HG02571 (cell line): Measurements from ENCODE around the gene MYO5B.
"Not testable (repeated sequence)": the region's sequence is repeated elsewhere in the genome, so short reads cannot be mapped to it uniquely, and the experiment has no call there.

Experiments used
- ATAC-seq: cut with Tn5 transposase; IDR thresholded peaks from one replicate; pipeline ENCODE4 v1.9.1; 2021; ENCODE audit warnings: mild to moderate bottlenecking, moderate library complexity; ENCODE audit not compliant: unreplicated experiment

MYO5B gene

DNA sequence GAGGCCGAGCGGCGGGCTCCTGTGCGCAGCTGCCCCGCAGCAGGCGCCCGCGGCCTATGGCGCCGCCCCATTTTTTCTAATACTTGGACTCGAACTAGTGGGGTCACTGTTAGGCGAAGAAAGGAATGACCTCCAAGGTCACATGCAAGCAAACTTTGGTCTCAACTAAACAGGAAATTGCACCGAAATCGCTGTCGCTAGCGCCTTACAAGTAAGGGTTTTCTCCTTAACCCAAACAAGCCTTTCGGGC, 382.0 kb downstream of the MYO5B start:
- peak; percentile 27 for ATAC-seq

DNA sequence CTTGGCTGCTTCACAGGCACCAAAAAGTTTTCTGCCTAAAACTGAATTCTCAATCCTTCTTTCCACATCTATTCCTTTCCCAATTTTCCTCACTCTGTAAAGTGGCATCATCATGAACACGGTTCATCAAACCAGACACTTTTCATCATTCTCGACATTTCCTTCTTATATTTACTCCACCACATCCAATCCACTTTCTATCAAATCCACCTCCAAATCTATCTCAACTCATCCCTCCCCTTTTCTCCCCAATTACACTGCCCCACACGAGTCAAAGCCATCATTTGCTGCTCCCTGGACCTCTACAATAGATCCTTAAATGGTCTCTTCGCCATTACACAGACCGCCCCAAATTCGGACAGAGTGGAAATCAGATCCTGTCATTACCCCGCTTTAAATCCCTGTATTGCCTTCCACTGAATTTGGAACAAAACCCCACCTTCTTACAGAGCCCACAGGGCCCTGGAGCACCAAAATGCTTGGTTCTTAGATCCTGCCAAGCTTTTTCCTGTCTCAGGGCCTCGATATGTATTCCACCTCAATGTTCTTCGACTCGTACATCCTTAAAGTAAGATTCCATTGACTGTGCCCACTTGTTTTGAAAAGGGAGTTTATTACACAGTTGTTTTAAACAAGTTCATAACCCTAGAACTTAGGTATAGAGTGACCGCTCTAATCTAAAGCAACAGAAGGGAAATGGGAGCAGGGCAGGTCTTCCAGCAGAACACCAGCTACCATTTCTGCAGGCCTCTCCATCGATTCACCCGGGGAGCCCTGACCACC, 382.5 kb downstream of the MYO5B start:
- no peak for ATAC-seq

DNA sequence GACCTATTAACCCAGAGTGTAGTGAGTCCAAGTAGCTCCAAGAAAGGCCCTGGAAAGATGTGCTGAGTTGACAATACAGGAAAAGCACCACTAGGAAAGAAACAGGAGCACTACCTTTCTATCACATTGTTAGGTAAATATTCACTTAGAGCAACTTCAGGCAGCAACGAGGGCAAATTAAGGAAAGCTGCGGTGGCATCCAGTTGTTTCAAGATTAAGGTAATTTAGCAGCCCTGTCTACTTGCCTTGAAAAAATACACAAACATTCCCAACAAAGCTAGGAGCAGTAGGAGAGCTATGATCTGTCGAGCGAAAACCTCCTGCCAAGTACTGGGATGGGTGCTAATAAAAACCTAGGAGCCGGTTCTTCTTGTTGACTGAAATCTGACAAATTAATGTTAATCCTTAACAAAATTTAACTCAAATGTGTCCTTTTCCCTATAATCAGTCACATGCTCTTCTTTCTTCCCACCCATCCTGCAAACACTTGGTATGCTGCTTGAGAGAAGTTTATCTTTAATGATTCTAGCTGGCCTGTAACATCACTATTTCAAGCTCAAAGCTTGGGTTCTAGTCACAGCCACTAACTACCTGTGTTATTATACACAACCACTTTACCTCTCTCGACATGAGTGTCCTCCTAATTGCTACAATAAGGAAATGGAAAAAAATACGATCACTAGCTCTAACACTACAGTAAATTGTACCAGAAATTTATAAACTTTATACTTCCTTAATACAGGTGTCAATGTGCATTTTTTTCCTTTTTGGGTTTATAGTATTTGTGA, 383.6 kb downstream of the MYO5B start:
- ATAC-seq = no peak

DNA sequence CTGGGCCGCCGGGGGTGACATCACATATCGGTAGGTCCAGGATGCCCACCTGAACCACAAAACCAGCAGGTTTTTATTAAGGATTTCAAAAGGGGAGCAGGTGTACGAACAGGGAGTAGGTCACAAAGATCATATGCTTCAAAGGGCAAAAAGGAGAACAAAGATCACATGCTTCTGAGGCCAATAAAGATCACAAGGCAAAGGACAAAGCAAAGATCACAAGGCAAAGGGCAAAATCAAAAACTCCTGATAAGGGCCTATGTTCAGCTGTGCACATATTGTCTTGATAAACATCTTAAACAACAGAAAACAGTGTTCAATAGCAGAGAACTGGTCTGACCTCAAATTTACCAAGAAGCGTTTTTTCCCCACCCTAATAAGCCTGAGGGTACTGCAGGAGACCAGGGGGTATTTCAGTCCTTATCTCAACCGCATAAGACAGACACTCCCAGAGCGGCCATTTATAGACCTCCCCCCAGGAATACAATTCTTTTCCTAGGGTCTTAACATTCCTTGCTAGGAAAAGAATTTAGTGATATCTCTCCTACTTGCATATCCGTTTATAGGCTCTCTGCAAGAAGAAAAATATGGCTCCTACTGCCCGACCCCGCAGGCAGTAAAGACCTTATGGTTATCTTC, 386.3 kb downstream of the MYO5B start:
- ATAC-seq = not testable (repeated sequence)

DNA sequence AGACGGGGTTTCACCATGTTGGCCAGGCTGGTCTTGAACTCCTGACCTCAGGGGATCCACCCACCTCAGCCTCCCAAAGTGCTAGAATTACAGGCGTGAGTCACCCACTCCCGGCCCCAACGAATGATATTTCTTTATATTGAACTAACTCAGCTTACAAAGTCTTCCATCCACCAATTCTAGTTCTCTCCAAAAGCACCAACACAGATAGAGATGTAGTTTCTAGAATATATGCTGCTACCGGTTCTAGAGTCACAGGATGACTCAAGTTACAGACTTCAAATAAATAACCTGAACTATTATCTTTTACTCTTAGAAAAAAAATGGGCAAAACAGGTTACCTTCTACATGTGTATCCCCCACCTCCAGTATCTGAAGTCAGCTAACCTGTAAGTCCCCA, 390.9 kb downstream of the MYO5B start:
- no peak for ATAC-seq

DNA sequence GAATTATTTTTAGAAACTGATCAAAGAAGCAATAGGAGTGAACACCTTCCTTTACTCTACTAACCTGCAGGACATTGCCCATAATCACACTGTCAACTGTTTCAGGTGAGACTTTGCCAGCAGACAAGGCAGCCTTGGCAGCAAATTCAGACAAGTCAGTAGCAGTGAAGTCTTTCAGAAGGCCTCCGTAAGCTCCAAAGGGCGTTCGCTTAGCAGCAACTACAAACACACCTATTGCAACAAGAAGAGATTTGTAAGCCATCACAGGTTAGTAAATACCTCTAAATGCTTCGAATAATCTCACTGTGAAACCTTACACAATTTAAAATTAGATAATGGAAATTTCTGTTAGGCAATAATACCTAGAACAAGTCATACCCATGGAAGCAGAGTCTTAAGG, 392.3 kb downstream of the MYO5B start:
- ATAC-seq = no peak

DNA sequence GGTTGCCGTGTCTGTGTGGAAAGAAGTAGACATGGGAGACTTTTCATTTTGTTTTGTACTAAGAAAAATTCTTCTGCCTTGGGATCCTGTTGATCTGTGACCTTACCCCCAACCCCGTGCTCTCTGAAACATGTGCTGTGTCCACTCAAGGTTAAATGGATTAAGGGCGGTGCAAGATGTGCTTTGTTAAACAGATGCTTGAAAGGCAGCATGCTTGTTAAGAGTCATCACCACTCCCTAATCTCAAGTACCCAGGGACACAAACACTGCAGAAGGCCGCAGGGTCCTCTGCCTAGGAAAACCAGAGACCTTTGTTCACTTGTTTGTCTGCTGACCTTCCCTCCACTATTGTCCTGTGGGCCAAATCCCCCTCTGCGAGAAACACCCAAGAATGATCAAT, 394.5 kb downstream of the MYO5B start:
- ATAC-seq = not testable (repeated sequence)

DNA sequence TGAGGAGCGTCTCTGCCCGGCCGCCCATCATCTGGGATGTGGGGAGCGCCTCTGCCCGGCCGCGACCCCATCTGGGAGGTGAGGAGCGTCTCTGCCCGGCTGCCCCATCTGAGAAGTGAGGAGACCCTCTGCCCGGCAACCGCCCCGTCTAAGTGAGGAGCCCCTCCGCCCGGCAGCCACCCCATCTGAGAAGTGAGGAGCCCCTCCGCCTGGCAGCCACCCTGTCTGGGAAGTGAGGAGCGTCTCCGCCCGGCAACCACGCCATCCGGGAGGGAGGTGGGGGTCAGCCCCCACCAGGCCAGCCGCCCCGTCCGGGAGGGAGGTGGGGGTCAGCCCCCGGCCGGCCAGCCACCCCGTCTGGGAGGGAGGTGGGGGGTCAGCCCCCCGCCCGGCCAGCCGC, 395.1 kb downstream of the MYO5B start:
- ATAC-seq = not testable (repeated sequence)

DNA sequence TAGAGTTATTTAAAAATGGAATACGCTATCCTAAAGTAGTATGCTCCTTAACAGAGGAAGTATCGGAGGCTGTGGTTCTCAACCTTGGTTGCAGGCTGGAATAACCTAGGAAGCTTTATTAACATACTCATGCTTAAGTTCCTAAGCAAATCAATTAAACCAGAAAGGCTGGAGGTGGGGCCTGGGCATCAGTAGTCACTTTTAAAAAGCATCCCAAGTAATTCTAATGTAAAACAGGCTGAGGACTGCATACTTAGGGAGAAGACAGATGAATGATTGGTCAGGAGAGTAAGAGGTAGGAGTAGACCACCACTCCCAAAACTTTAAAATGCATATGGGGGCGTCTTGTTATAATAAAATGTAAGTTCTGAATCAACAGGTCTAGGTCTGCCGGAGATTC, 396.9 kb downstream of the MYO5B start:
- ATAC-seq = no peak

DNA sequence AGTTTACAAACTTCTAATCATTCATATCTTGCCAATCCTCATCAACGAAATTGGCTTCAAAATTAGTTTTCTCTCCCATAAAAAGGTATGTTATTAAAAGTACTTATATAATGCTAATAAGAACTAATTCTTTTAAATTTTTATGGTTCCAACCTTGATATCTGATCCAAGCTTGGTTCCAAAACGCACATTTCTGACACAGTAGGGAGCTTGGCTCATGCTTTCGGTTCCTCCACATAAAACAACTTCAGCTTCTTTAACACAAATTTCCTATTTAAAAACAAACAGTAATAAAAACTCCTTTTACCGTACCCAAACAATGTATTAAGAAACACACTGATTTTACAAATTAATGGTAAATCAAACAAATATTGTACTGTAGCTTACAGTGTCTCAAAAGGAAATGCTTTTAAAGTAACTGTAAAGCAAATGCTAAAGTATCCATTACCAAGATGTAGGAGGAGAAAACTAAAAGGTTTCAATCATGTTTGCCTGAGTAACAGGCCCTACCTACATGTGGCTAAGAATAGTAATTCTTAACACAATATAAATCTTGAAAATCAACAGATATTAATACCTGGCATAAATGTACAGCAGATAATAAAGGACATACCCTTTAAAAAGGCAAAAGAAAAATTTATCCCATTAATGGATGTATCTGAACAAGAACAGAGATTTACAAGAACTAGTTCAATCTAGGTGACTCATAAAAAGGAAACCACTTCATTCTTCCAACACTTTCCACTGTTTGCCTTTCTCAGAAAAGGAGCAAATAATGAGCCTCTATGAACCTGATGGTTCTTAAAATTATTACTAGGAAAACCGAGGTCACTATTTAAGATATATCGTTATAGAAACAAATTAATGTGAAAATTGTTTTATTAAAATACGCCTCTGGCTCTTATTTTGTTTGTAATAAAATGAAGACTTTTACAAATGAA, 399.1 kb downstream of the MYO5B start:
- no peak for ATAC-seq

DNA sequence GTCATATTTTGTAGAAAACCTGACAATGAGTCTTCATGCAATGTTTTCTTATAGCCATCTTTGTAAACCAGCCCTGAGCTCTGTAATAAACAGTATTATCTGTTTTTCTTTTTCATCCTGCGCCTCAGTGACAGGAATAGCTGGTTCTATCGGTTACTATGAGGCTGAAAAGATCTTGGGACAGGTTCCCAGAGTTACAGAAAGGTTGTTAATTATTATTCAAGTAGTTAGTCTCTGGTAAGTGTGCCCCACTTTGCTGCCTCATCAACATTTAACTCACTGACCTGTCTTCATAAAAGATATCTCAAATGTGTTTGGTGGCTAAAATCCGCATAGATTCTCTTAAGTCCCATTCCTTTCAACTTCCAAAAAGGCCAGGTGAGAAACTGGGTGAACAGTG, 400.2 kb downstream of the MYO5B start:
- no peak for ATAC-seq

DNA sequence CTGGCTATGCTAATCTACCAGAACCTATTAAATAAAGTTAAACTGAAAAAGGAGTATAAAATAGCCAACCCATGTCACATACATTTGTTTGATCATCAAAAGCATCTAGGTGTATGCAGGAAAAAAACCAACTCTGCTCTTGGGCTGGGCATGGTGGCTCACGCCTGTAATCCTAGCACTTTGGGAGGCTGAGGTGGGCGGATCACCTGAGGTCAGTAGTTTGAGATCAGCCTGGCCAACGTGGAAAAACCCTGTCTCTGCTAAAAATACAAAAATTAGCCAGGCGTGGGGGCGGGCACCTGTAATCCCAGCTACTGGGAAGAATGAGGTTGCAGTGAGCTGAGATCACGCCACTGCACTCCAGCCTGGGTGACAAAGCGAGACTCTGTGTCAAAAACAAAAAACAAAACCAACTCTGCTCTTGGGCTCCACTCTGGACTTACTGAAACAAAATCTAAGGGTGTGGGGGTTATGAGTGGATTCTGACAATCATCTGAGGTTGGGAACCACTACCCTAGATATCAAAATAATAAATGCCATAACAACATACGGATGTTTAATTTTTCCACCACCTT, 405.3 kb downstream of the MYO5B start:
- not testable (repeated sequence) for ATAC-seq

DNA sequence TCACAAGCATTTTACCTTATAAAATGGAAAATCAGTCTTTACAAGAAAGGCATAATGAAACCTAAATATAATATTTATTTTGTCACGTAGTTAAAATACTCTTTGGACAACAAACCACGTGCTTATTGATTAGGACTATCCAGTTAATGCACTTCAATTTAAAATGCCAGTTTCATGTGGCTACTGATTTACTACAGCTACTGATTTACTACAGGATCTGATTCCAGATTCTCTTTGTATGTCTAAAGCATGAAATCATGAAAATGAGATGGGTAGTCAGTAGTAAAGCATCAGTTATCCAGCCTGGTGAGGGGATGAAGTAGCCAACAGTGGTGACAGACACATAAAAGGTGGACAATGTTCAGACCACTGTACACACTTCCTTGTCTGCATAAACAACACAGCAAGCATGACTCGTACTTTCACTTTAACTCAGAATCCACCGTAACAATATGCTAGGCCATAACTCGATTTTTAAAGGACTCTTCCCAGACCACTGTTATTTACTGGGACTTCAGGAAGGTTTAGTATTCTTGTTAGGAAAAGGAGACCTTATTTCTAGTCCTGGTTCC, 406.5 kb downstream of the MYO5B start:
- ATAC-seq = no peak

DNA sequence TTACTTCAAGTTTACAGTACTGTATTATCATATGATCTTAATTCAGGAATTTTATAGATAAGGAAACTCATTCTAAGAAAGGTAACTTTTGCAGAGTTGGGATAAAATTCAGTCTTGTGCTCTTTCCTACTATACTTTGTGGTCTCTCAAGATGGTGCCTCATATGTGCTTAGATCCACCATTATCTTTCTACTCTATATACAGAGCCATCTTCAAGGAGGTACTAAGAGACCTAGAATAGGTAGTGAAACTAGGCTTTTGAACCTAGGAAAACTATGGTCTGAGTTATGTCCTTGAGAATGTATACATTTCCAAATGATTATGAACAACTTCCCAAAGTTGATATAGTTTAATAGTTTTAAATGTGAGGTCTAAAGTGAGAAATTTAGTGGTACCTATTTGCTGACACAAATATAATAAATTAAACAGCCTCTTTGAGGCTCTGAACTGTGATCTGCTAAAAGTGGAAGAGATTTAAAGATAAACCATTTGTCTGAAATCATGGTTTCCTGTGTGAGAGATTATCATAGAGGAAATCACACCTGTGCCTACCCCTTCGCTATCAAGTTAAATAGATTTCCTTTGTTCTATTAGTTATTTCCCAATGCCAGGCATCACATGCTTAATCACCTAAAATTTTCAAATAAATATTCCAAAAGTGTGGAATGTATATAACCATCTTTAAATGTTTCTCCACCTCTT, 408.8 kb downstream of the MYO5B start:
- no peak for ATAC-seq

DNA sequence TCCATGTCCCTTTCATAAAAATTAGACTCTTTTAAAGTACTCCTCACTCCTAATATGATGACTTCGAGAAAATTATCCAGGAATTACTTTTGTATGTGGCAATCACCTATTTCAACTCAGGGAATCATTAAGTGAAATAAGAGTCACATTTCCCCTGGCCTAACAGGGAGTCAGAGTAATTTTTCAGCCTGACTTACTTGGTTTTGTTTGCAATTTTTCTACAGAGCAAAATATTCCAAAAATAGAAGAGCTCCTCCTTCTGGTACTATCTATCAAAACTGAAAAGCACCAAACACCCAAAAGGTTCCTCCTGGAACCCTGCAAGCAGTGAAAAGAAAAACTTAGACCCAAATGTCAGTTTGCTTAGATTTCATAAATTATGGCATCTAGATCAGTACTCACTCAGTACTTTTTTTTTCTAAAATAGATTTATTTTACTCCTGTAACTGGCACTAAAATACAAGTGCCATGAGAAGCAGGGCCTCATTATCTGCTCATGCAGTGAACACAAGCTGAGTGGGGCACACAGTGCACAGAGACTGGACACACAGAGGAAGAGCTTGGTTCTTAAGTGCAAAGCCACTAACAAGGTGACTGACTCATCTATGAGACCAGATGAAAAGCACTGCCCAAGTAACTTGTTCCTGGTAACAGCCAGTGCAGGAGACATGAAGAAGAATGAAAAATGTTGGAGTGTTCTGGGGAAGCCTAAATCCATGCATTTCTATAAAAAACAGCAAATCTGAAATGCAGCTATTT, 410.3 kb downstream of the MYO5B start:
- no peak for ATAC-seq

DNA sequence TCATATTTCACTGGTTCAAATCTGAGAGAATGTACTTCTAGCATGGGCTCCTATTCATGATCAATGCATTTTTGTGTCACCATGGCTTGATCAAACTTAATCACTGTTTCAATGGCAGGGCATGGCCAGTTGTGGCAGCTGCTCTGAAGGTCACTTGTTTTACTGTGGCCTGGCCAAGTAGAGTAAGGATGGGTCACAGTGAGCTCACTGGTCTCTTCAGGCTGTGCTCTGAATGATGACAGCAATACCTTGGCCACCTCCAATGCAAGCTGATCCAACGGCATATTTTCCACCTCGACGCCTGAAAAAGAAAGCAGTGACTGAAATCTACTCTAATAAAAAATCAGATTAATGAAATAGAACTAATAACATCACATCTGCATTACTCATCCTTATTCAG, 411.3 kb downstream of the MYO5B start:
- ATAC-seq = not testable (repeated sequence)

DNA sequence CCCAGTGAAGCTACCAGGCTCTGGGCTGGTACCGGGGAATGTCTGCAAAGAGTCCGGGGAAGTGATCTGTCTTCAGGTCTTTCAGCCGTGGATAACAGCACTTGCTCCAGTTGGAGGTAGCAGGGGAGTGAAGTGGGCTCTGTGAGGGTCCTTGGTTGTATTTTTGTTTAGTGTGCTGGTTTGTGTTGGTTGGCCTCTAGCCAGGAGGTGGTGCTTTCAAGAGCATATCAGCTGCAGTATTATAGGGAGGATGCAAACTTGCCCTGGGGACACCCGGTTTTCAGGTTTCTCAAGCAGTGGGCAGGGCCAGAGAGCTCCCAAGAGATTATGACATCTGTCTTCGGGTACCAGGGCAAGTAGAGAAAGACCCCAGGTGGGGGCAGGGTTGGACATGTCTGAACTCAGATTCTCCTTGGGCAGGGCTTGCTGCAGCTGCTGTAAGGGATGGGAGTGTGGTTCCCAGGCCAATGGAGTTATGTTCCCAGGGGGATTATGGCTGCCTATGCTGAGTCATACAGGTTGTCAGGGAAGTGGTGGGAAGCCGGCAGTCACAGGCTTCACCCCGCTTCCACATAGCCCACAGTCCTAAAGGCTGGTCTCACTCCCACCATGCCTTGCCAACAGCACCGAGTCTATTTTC, 416.0 kb downstream of the MYO5B start:
- ATAC-seq = no peak
